H1 (cell line): Measurements from ENCODE around the gene ARL2. TPM values are rescaled to one million over a fixed set of nuclear protein-coding genes. Genes with fewer than 3 reads are reported as not detected.

Experiments used
- ATF3 ChIP-seq: IDR thresholded peaks from 2 replicates; pipeline ENCODE4 v1.6.1; 2011; ENCODE audit warnings: low read depth, mild to moderate bottlenecking, low read length; ENCODE audit not compliant: insufficient read depth
- BACH1 ChIP-seq: IDR thresholded peaks from 2 replicates; pipeline ENCODE4 v1.6.1; 2012; ENCODE audit warnings: low read length, improper control_type of control experiment
- SIN3A ChIP-seq, 2 experiments: IDR thresholded peaks in 1 of 2; conservative IDR thresholded peaks in 1 of 2; 2 replicates each; pipeline ENCODE4 v1.6.1; 2011 to 2012; ENCODE audit warnings: low read length in 2 of 2, improper control_type of control experiment in 1 of 2, low read depth in 1 of 2, mild to moderate bottlenecking in 1 of 2
- SUZ12 ChIP-seq: fragments of 200-600 bp; sonication (generic); IDR thresholded peaks from 2 replicates; pipeline ENCODE4 v1.6.1; 2012; ENCODE audit warnings: mild to moderate bottlenecking, inconsistent platforms, low read length, moderate library complexity, mixed read lengths
- TAF1 ChIP-seq: IDR thresholded peaks from 2 replicates; pipeline ENCODE4 v1.6.1; 2011; ENCODE audit warnings: mild to moderate bottlenecking, low read depth, low read length
- polyA plus RNA-seq, 7 experiments: library from polyadenylated mRNA; depleted of rRNA in 3 of 7; stranded (reverse) in 5 of 7; unstranded in 2 of 7; fragments of >200 nt in 5 of 7; fragments of 200-250 nt in 2 of 7; gene quantifications; 1 replicate in 5 of 7; 2 replicates in 1 of 7; 4 replicates in 1 of 7; pipeline versions ENCODE4 v1.2.1 to v1.2.3, GENCODE V29; 2011 to 2013; ENCODE audit warnings: missing spikeins in 2 of 7, mixed read lengths in 2 of 7
- total RNA-seq: library from RNA; stranded (reverse); fragmentation: NEBNext Ultra II Directional; extraction: Animal tissue kit (Norgen Biotek cat#: 25700); gene quantifications from 2 replicates; pipeline ENCODE4 v1.2.1, GENCODE V29; 2021

The ARL2 gene
- total and polyA plus RNA-seq, 2 of the 8 experiments (the other 6 are each of a cell fraction or from before 2014, with no cell fraction given), result 186 to 535 TPM

DNA sequence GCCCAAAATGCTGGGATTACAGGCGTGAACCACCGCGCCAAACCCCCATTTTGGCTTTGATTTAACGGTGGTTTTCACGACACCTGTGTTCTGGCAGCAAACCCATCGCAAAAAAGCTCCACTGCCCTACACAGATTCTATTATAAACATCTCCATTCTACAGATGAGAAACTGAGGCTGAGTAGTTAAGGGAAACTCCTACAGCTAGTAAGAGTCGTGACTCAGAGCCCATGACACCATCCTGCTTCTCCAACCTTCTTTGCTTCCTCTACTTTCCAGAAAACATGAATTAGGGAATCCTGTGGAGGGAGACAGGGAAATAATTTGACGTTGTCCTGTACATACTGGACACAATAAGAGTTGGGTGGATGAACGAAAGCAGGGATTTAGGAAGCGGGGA, 12.8 kb downstream of the ARL2 start (continued):
- no peak for TF ChIP-seq ATF3
- no peak for TF ChIP-seq SIN3A (conservative IDR thresholded peaks at IDR 0.05 in 1 of 2, IDR thresholded peaks at IDR 0.05 in 1 of 2; ENCODE audit: low read depth in 1 of 2, low read length in 2 of 2)
- TF ChIP-seq SUZ12, result no peak
- TF ChIP-seq TAF1, result no peak
- TF ChIP-seq BACH1, result no peak
